GM23248 (cell line): ENCODE data around the gene CSF2. TPM values are rescaled to one million over a fixed set of nuclear protein-coding genes. Genes with fewer than 3 reads are reported as not detected.

Experiments
- DNase-seq: peaks from one replicate; pipeline ENCODE4 v3.0.0-alpha.2; 2015
- H2AFZ ChIP-seq: fragments of 200-600 bp; sonication (generic); 2 replicates; pipeline ENCODE4 v1.6.1; 2016; ENCODE audit warnings: antibody characterized with exemption
- H3F3A ChIP-seq: fragments of 200-600 bp; sonication (generic); 2 replicates; pipeline ENCODE4 v1.6.1; 2016; ENCODE audit warnings: mild to moderate bottlenecking, antibody characterized with exemption, mixed run types; ENCODE audit not compliant: insufficient read depth
- H3K27ac ChIP-seq: fragments of 200-600 bp; sonication (generic); 2 replicates; pipeline ENCODE4 v1.5.1; 2016; ENCODE audit warnings: mild to moderate bottlenecking
- H3K27me3 ChIP-seq: fragments of 200-600 bp; sonication (generic); replicated peaks from 2 replicates; pipeline ENCODE4 v1.6.1; 2016; ENCODE audit warnings: mild to moderate bottlenecking; ENCODE audit not compliant: insufficient read depth
- H3K36me3 ChIP-seq: fragments of 200-600 bp; sonication (generic); 2 replicates; pipeline ENCODE4 v1.6.1; 2016; ENCODE audit warnings: low read depth, mild to moderate bottlenecking
- H3K4me1 ChIP-seq: fragments of 200-600 bp; sonication (generic); 2 replicates; pipeline ENCODE4 v1.6.1; 2016; ENCODE audit warnings: mild to moderate bottlenecking; ENCODE audit not compliant: insufficient read depth
- H3K4me2 ChIP-seq: fragments of 200-600 bp; sonication (generic); one replicate; pipeline ENCODE4 v1.6.1; 2016; ENCODE audit warnings: mild to moderate bottlenecking; ENCODE audit not compliant: unreplicated experiment
- H3K4me3 ChIP-seq: fragments of 200-600 bp; sonication (generic); 2 replicates; pipeline ENCODE4 v1.5.1; 2016; ENCODE audit warnings: mild to moderate bottlenecking
- H3K79me2 ChIP-seq: fragments of 200-600 bp; sonication (generic); 2 replicates; pipeline ENCODE4 v1.6.1; 2016; ENCODE audit warnings: mild to moderate bottlenecking; ENCODE audit not compliant: insufficient read depth
- H3K9ac ChIP-seq: fragments of 200-600 bp; sonication (generic); 2 replicates; pipeline ENCODE4 v1.6.1; 2016; ENCODE audit warnings: mild to moderate bottlenecking
- H3K9me2 ChIP-seq: fragments of 200-600 bp; sonication (generic); 2 replicates; pipeline ENCODE4 v1.6.1; 2016; ENCODE audit warnings: mixed run types, mild to moderate bottlenecking, moderate library complexity; ENCODE audit not compliant: insufficient read depth
- H3K9me3 ChIP-seq: fragments of 200-600 bp; sonication (generic); one replicate; pipeline ENCODE4 v1.6.1; 2017; ENCODE audit warnings: low read depth
- H4K20me1 ChIP-seq: fragments of 200-600 bp; sonication (generic); 2 replicates; pipeline ENCODE4 v1.6.0; 2016; ENCODE audit not compliant: insufficient read depth
- EZH2 ChIP-seq: fragments of 200-600 bp; sonication (generic); IDR thresholded peaks from 2 replicates; pipeline ENCODE4 v1.6.1; 2018; ENCODE audit warnings: antibody characterized with exemption, mild to moderate bottlenecking; ENCODE audit not compliant: insufficient read depth, poor library complexity, severe bottlenecking
- EZH2phosphoT487 ChIP-seq: fragments of 200-600 bp; sonication (generic); IDR thresholded peaks from 2 replicates; pipeline ENCODE4 v1.6.1; 2018; ENCODE audit warnings: antibody characterized with exemption, moderate library complexity, mild to moderate bottlenecking, low read depth; ENCODE audit not compliant: insufficient read depth
- WGBS, 2 experiments: methylation state at CpG; one replicate each; pipeline ENCODE4 v1.1.6; 2015 to 2017; ENCODE audit warnings: low lambda C conversion rate in 2 of 2, low coverage in 1 of 2; ENCODE audit errors: missing lambda C conversion rate in 2 of 2; 5-methylcytosine and 5-hydroxymethylcytosine counted together
- in situ Hi-C: fragments of 300-500 bp; cut with MboI; formaldehyde crosslinking; loops from 2 replicates; pipeline ENCODE4 v1.15.0; 2020
- polyA plus RNA-seq: library from polyadenylated mRNA; unstranded; fragments of >200 nt; fragmentation: Nextera tagmentation; extraction: Ambion mirVana; gene quantifications from 2 replicates; pipeline ENCODE4 v1.2.1, GENCODE V29; 2016
- total RNA-seq: library from RNA; depleted of rRNA; stranded (reverse); fragments of >200 nt; shearing (Covaris generic); gene quantifications from 2 replicates; pipeline ENCODE4 v1.2.3, GENCODE V29; 2014

The CSF2 gene
- total and polyA plus RNA-seq, 2 experiments from 2014 or later, result not detected

DNA sequence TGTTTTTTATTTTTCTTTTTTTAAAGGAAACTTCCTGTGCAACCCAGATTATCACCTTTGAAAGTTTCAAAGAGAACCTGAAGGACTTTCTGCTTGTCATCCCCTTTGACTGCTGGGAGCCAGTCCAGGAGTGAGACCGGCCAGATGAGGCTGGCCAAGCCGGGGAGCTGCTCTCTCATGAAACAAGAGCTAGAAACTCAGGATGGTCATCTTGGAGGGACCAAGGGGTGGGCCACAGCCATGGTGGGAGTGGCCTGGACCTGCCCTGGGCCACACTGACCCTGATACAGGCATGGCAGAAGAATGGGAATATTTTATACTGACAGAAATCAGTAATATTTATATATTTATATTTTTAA lies 2.1 kb downstream of the CSF2 start:
- Histone ChIP-seq H3K4me2 (no peak overlapping the region), H3K9me2 (no peaks in the 10 kb centered on the region), H3K27me3 (no peaks in the 10 kb centered on the region), H3F3A (no peaks in the 10 kb centered on the region), H3K27ac (no peak overlapping the region), H3K9ac (no peak overlapping the region), H3K36me3 (no peaks in the 10 kb centered on the region), H3K79me2 (no peaks in the 10 kb centered on the region), H4K20me1 (no peaks in the 10 kb centered on the region), H2AFZ (no peak overlapping the region), H3K4me1 (peaks cover 11% of the 10 kb centered on the region; the same call in 1 of the 2 replicates), H3K4me3 (no peak overlapping the region), H3K9me3 (no peaks in the 10 kb centered on the region)
- 96 to 98% methylated on average over 2 of the region's 2 CpGs for WGBS, 2 experiments
- TF ChIP-seq EZH2phosphoT487, result no peak
- no peak for TF ChIP-seq EZH2
- no peak for DNase-seq
- in situ Hi-C loops, result no loop called here

GRCh38 chr5:132076202-132076830 lies 2.7 kb downstream of the CSF2 start:
- no peaks in the 10 kb centered on the region for H3K9me2 ChIP-seq
- peaks cover 11% of the 10 kb centered on the region; the same call in 1 of the 2 replicates for H3K4me1 ChIP-seq
- WGBS, 2 experiments, result 91 to 94% methylated on average over 11 of the region's 11 CpGs
- H3K4me3 ChIP-seq, result no peak overlapping the region
- H3K27me3 ChIP-seq, result no peaks in the 10 kb centered on the region
- DNase-seq, result no peak
- H3K4me2 ChIP-seq, result no peak overlapping the region
- no peak overlapping the region for H3K9ac ChIP-seq
- no peaks in the 10 kb centered on the region for H3K36me3 ChIP-seq
- H3K9me3 ChIP-seq, result no peaks in the 10 kb centered on the region
- no peaks in the 10 kb centered on the region for H3K79me2 ChIP-seq
- in situ Hi-C loops, result no loop called here
- no peaks in the 10 kb centered on the region for H4K20me1 ChIP-seq
- no peak overlapping the region for H3K27ac ChIP-seq
- H2AFZ ChIP-seq, result no peak overlapping the region
- no peak for TF ChIP-seq EZH2
- no peak for TF ChIP-seq EZH2phosphoT487
- no peaks in the 10 kb centered on the region for H3F3A ChIP-seq

- Histone ChIP-seq H2AFZ (no peak overlapping the region), H3K27ac (no peak overlapping the region), H3K27me3 (no peaks in the 10 kb centered on the region), H3K9me3 (no peaks in the 10 kb centered on the region), H3K9me2 (no peaks in the 10 kb centered on the region), H3K79me2 (no peaks in the 10 kb centered on the region), H3K9ac (no peak overlapping the region), H3K4me1 (peaks cover 11% of the 10 kb centered on the region; the same call in 1 of the 2 replicates), H3K36me3 (no peaks in the 10 kb centered on the region), H4K20me1 (no peaks in the 10 kb centered on the region), H3K4me2 (no peak overlapping the region), H3K4me3 (no peak overlapping the region), H3F3A (no peaks in the 10 kb centered on the region)
- in situ Hi-C loops, result no loop called here
- WGBS, 2 experiments, result 94 to 95% methylated on average over 8 of the region's 8 CpGs
- DNase-seq, result no peak
- no peak for TF ChIP-seq EZH2
- no peak for TF ChIP-seq EZH2phosphoT487
These were observed 3.4 kb downstream of the CSF2 start for GRCh38 chr5:132076983-132077382.

- Histone ChIP-seq H3K9ac (no peak overlapping the region), H3K9me2 (no peaks in the 10 kb centered on the region), H3K36me3 (no peaks in the 10 kb centered on the region), H2AFZ (no peak overlapping the region), H4K20me1 (no peaks in the 10 kb centered on the region), H3K4me1 (0 out of 2 replicates have a peak, but pooled peaks cover under 1% of the 10 kb centered on the region), H3F3A (no peaks in the 10 kb centered on the region), H3K9me3 (no peaks in the 10 kb centered on the region), H3K4me2 (no peak overlapping the region), H3K27ac (no peak overlapping the region), H3K27me3 (no peaks in the 10 kb centered on the region), H3K79me2 (no peaks in the 10 kb centered on the region), H3K4me3 (no peak overlapping the region)
- TF ChIP-seq EZH2, result no peak
- no peak for TF ChIP-seq EZH2phosphoT487
- no peak for DNase-seq
- in situ Hi-C loops, result no loop called here
- 66 to 71% methylated on average over 4 of the region's 4 CpGs for WGBS, 2 experiments
These were observed 5.5 kb downstream of the CSF2 start for GRCh38 chr5:132079081-132079480.
